COLO668 (cell line): ENCODE measurements around the gene LCA5.
"Not testable (repeated sequence)": the region's sequence is repeated elsewhere in the genome, so short reads cannot be mapped to it uniquely, and the experiment has no call there.

ENCODE experiments used
- DNase-seq: peaks from one replicate; lab custom pipeline; 2025; ENCODE audit not compliant: unreplicated experiment; lab: John Stamatoyannopoulos, UW

The LCA5 gene

GRCh38 chr6:79468116-79468515, 69.1 kb downstream of the LCA5 start:
- no peak for DNase-seq

- no peak for DNase-seq
These were observed 69.5 kb downstream of the LCA5 start for GRCh38 chr6:79467716-79468115.

GRCh38 chr6:79466207-79466834, 70.9 kb downstream of the LCA5 start:
- DNase-seq, result no peak

- no peak for DNase-seq
These were observed 71.8 kb downstream of the LCA5 start for GRCh38 chr6:79465381-79465780.

GRCh38 chr6:79463621-79464050, 73.6 kb downstream of the LCA5 start:
- no peak for DNase-seq

- no peak for DNase-seq
These were observed 76.0 kb downstream of the LCA5 start for GRCh38 chr6:79461205-79461604.

- DNase-seq, result no peak
These were observed 81.8 kb downstream of the LCA5 start for GRCh38 chr6:79455446-79455845.

- no peak for DNase-seq
These were observed 83.6 kb downstream of the LCA5 start for GRCh38 chr6:79453558-79454042.

GRCh38 chr6:79450984-79451383, 86.2 kb downstream of the LCA5 start:
- DNase-seq, result no peak

- DNase-seq, result no peak
These were observed 91.2 kb downstream of the LCA5 start for GRCh38 chr6:79446006-79446405.

- DNase-seq, result not testable (repeated sequence)
These were observed 93.4 kb downstream of the LCA5 start for GRCh38 chr6:79443876-79444275.

GRCh38 chr6:79441192-79441591, 96.0 kb downstream of the LCA5 start:
- DNase-seq, result no peak

GRCh38 chr6:79440598-79440997, 96.6 kb downstream of the LCA5 start:
- DNase-seq, result no peak

GRCh38 chr6:79438030-79438429, 99.2 kb downstream of the LCA5 start:
- no peak for DNase-seq

GRCh38 chr6:79436241-79436640, 101.0 kb downstream of the LCA5 start:
- no peak for DNase-seq

- no peak for DNase-seq
These were observed 101.5 kb downstream of the LCA5 start for GRCh38 chr6:79435746-79436145.
